ENCODE results near the gene CCNH.

- TF ChIP-seq, protein P1, sequence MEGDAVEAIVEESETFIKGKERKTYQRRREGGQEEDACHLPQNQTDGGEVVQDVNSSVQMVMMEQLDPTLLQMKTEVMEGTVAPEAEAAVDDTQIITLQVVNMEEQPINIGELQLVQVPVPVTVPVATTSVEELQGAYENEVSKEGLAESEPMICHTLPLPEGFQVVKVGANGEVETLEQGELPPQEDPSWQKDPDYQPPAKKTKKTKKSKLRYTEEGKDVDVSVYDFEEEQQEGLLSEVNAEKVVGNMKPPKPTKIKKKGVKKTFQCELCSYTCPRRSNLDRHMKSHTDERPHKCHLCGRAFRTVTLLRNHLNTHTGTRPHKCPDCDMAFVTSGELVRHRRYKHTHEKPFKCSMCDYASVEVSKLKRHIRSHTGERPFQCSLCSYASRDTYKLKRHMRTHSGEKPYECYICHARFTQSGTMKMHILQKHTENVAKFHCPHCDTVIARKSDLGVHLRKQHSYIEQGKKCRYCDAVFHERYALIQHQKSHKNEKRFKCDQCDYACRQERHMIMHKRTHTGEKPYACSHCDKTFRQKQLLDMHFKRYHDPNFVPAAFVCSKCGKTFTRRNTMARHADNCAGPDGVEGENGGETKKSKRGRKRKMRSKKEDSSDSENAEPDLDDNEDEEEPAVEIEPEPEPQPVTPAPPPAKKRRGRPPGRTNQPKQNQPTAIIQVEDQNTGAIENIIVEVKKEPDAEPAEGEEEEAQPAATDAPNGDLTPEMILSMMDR (IDR thresholded peaks at IDR 0.05): no peak
- TF ChIP-seq EP300 (IDR thresholded peaks at IDR 0.05): no peak
- no peak for TF ChIP-seq POLR2A (IDR thresholded peaks at IDR 0.05)
- TF ChIP-seq POLR2AphosphoS5 (IDR thresholded peaks at IDR 0.05): no peak
Measured at GRCh38 chr5:87434461-87434860, 21.7 kb upstream of the CCNH start.
